SU-DHL-6 (cell line): ENCODE measurements around the gene SNPH.

Experiments used
- H2AFZ ChIP-seq: fragments of 200-600 bp; sonication (generic); 2 replicates; pipeline ENCODE4 v1.6.1; 2014; ENCODE audit warnings: low read depth, mild to moderate bottlenecking, moderate library complexity, mixed read lengths, antibody characterized with exemption, low read length; ENCODE audit not compliant: severe bottlenecking
- H3F3A ChIP-seq: fragments of 200-600 bp; shearing (Covaris generic); 2 replicates; pipeline ENCODE4 v1.6.0; 2016; ENCODE audit warnings: antibody characterized with exemption, mild to moderate bottlenecking; ENCODE audit not compliant: insufficient read depth
- H3K27ac ChIP-seq: fragments of 200-600 bp; sonication (generic); 2 replicates; pipeline ENCODE4 v1.5.1; 2016; ENCODE audit warnings: low read depth, mild to moderate bottlenecking, low read length, moderate library complexity, mixed read lengths
- H3K27me3 ChIP-seq: fragments of 200-600 bp; sonication (generic), shearing (Covaris generic); 2 replicates; pipeline ENCODE4 v1.6.0; 2014; ENCODE audit warnings: mild to moderate bottlenecking, low read length
- H3K36me3 ChIP-seq: fragments of 200-600 bp; sonication (generic); 2 replicates; pipeline ENCODE4 v1.6.1; 2014; ENCODE audit warnings: mild to moderate bottlenecking, low read length, mixed read lengths
- H3K4me2 ChIP-seq: fragments of 300-600, 200-600 bp; shearing (Covaris generic), sonication (generic); 2 replicates; pipeline ENCODE4 v1.6.0; 2014; ENCODE audit warnings: low read length, low read depth, mild to moderate bottlenecking; ENCODE audit not compliant: poor library complexity, severe bottlenecking
- H3K4me3 ChIP-seq: fragments of 200-600 bp; sonication (generic); 2 replicates; pipeline ENCODE4 v1.5.1; 2014; ENCODE audit warnings: antibody characterized with exemption, low read length, mild to moderate bottlenecking, mixed read lengths; ENCODE audit not compliant: insufficient read depth, poor library complexity, severe bottlenecking
- H3K79me2 ChIP-seq: fragments of 200-600 bp; sonication (generic); 2 replicates; pipeline ENCODE4 v1.6.1; 2014; ENCODE audit warnings: mild to moderate bottlenecking, low read length, moderate library complexity; ENCODE audit not compliant: insufficient read depth
- H3K9ac ChIP-seq: fragments of 200-600 bp; sonication (generic); 2 replicates; pipeline ENCODE4 v1.7.0; 2014; ENCODE audit warnings: mild to moderate bottlenecking, low read length
- H3K9me2 ChIP-seq: fragments of 200-600 bp; sonication (generic); replicated peaks from 2 replicates; pipeline ENCODE4 v1.6.1; 2014; ENCODE audit warnings: low read length; ENCODE audit not compliant: insufficient read depth
- H3K9me3 ChIP-seq: fragments of 200-600 bp; sonication (generic); 2 replicates; pipeline ENCODE4 v1.6.1; 2014; ENCODE audit warnings: low read length, mixed read lengths; ENCODE audit not compliant: insufficient read depth
- H4K20me1 ChIP-seq: fragments of 200-600 bp; sonication (generic); 2 replicates; pipeline ENCODE4 v1.6.1; 2014; ENCODE audit warnings: low read depth, mild to moderate bottlenecking, antibody characterized with exemption, low read length, moderate library complexity, mixed read lengths
- CTCF ChIP-seq: fragments of 200-600 bp; sonication (generic); IDR thresholded peaks from one replicate; pipeline ENCODE4 v1.5.1; 2017; ENCODE audit warnings: antibody characterized with exemption, mild to moderate bottlenecking, low read length, moderate library complexity; ENCODE audit not compliant: insufficient read depth, poor library complexity, severe bottlenecking
- EZH2phosphoT487 ChIP-seq: fragments of 200-600 bp; sonication (generic), shearing (Covaris generic); conservative IDR thresholded peaks from 2 replicates; pipeline ENCODE4 v1.6.1; 2018; ENCODE audit warnings: mild to moderate bottlenecking, antibody characterized with exemption, low read length, moderate library complexity, mixed read lengths

The SNPH gene

GRCh38 chr20:1317545-1318255, 51.6 kb downstream of the SNPH start:
- Histone ChIP-seq H3K9ac (no peak overlapping the region), H3K4me2 (no peak overlapping the region), H3K9me3 (no peaks in the 10 kb centered on the region), H3F3A (no peaks in the 10 kb centered on the region), H3K27me3 (no peaks in the 10 kb centered on the region), H3K4me3 (no peak overlapping the region), H2AFZ (no peak overlapping the region), H3K27ac (no peak overlapping the region), H3K9me2 (no peaks in the 10 kb centered on the region), H3K79me2 (no peaks in the 10 kb centered on the region), H4K20me1 (no peaks in the 10 kb centered on the region), H3K36me3 (no peaks in the 10 kb centered on the region)
- TF ChIP-seq EZH2phosphoT487: no peak
- TF ChIP-seq CTCF: no peak

DNA sequence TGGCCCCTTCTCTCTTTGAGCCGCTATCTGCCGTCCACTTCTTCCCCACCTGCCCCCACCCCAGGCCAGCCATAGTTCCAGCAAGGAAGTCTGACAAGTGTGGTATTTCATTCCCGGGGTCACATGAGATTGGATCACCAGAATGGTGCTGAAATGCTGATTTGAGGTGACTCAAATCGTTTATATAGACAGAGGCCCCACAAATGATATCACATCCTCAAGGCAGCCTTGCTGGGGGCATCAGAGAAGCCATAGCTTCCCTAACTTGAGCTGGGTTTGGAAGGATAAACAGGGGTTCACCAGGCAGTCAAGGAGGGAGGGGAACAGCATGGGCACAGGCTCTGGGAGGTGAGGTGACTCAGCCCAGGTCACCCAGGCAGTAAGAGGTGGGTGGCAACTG, 53.0 kb downstream of the SNPH start:
- Histone ChIP-seq H3K9me2 (no peaks in the 10 kb centered on the region), H3K9me3 (no peaks in the 10 kb centered on the region), H3K27me3 (no peaks in the 10 kb centered on the region), H4K20me1 (no peaks in the 10 kb centered on the region), H3K36me3 (no peaks in the 10 kb centered on the region), H3K4me2 (no peak overlapping the region), H3K79me2 (no peaks in the 10 kb centered on the region), H3K4me3 (no peak overlapping the region), H2AFZ (no peak overlapping the region), H3F3A (no peaks in the 10 kb centered on the region), H3K9ac (no peak overlapping the region), H3K27ac (no peak overlapping the region)
- TF ChIP-seq CTCF: no peak
- TF ChIP-seq EZH2phosphoT487: no peak

DNA sequence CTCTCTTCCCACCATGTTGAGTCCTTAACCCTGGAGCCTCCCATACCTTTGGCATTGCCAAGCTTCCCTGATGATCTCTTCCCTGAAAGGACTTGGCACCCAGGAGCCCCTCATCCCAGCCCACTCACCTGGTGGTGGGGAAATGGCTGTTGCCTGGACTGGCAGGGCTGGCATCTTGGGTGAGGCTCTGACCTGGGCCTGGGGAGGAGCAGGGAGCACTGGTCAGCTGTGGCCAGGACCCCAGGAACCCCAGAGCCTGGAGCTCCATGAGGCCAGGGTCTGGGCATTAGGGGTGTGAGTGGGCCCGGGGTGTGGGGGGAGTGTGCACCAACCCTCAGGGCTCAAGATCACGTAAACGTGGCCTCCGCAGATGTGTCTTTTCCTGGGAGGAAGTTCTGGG, 53.4 kb downstream of the SNPH start:
- H3F3A ChIP-seq: no peaks in the 10 kb centered on the region
- H3K4me2 ChIP-seq: no peak overlapping the region
- no peaks in the 10 kb centered on the region for H3K36me3 ChIP-seq
- H3K9me2 ChIP-seq: no peaks in the 10 kb centered on the region
- no peak overlapping the region for H3K9ac ChIP-seq
- H4K20me1 ChIP-seq: no peaks in the 10 kb centered on the region
- no peaks in the 10 kb centered on the region for H3K9me3 ChIP-seq
- no peaks in the 10 kb centered on the region for H3K27me3 ChIP-seq
- H3K4me3 ChIP-seq: no peak overlapping the region
- H3K79me2 ChIP-seq: no peaks in the 10 kb centered on the region
- no peak for TF ChIP-seq EZH2phosphoT487
- no peak overlapping the region for H2AFZ ChIP-seq
- H3K27ac ChIP-seq: no peak overlapping the region

DNA sequence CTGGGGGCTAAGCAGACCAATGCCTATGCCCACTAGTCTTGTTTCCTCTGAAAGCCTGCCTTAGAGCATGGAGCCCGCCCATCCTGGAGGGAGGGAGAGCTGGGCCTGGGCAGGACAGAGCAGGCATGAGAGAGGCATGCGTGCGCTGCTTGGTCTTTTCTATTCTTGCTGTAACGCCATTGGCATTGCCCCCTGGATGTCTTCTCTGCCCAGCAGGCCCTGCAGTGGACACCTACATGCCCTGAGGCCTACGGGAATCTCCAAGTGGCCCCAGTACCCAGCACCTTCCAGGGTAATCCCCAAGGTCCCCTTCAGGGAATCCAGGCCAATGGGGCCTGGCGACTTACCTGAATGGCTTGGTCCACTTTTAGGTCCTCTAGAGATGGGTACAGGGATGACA, 53.9 kb downstream of the SNPH start:
- Histone ChIP-seq H3K27ac (no peak overlapping the region), H3K4me3 (no peak overlapping the region), H3K4me2 (no peak overlapping the region), H3K27me3 (no peaks in the 10 kb centered on the region), H4K20me1 (no peaks in the 10 kb centered on the region), H3K79me2 (no peaks in the 10 kb centered on the region), H2AFZ (no peak overlapping the region), H3F3A (no peaks in the 10 kb centered on the region), H3K9me2 (no peaks in the 10 kb centered on the region), H3K36me3 (no peaks in the 10 kb centered on the region), H3K9ac (no peak overlapping the region), H3K9me3 (no peaks in the 10 kb centered on the region)
- no peak for TF ChIP-seq EZH2phosphoT487
- no peak for TF ChIP-seq CTCF
